Kidney (tissue), 14 donors: ENCODE results near the gene UBN1. TPM values are rescaled to one million over a fixed set of nuclear protein-coding genes. Genes with fewer than 3 reads are reported as not detected.

Experiments used
- DNase-seq, 5 donors: peaks; one replicate each; pipeline ENCODE4 v3.0.0-alpha.2; 2013 to 2020
- FAIRE-seq: peaks from 2 replicates; lab custom pipeline; 2012; peaks lifted over from hg19 to GRCh38; lab: Jason Lieb, UNC
- H3K27ac ChIP-seq, 2 donors: one replicate each; pipeline ENCODE4 v1.7.0; 2013; ENCODE audit warnings: low read depth in 2 of 2, low read length in 2 of 2, inconsistent platforms in 1 of 2
- H3K27me3 ChIP-seq: one replicate; pipeline ENCODE4 v1.7.1; 2013; ENCODE audit warnings: low read length, inconsistent platforms; ENCODE audit not compliant: control insufficient read depth, insufficient read depth
- H3K36me3 ChIP-seq, 3 donors: one replicate each; pipeline versions ENCODE4 v1.7.0 to v1.7.1; 2013; ENCODE audit warnings: low read length in 3 of 3, control low read depth in 1 of 3, inconsistent platforms in 1 of 3; ENCODE audit not compliant: insufficient read depth in 3 of 3, control insufficient read depth in 2 of 3
- H3K4me1 ChIP-seq, 3 donors: one replicate each; pipeline versions ENCODE4 v1.7.0 to v1.7.1; 2013; ENCODE audit warnings: low read length in 3 of 3, inconsistent platforms in 1 of 3, low read depth in 1 of 3; ENCODE audit not compliant: control insufficient read depth in 2 of 3, insufficient read depth in 2 of 3
- H3K4me3 ChIP-seq, 3 donors: one replicate each; pipeline versions ENCODE4 v1.7.0 to v1.8.1; 2013; ENCODE audit warnings: low read length in 3 of 3, control low read depth in 1 of 3, inconsistent platforms in 1 of 3
- H3K9ac ChIP-seq, 3 donors: one replicate each; pipeline versions ENCODE4 v1.7.0 to v1.7.1; 2013; ENCODE audit warnings: low read length in 3 of 3, control low read depth in 1 of 3, inconsistent platforms in 1 of 3
- H3K9me3 ChIP-seq, 3 donors: one replicate each; pipeline versions ENCODE4 v1.7.0 to v1.7.1; 2013; ENCODE audit warnings: low read length in 3 of 3, control low read depth in 1 of 3, inconsistent platforms in 1 of 3; ENCODE audit not compliant: control insufficient read depth in 2 of 3, insufficient read depth in 1 of 3
- intact Hi-C: fragments of 100-400 bp; cut with DNase I; formaldehyde crosslinking; loops from one replicate; pipeline ENCODE4 v1.11.1; 2022
- polyA plus RNA-seq: library from polyadenylated mRNA; stranded (reverse); fragments of 350-450 nt; fragmentation: Illumina TruSeq; extraction: RNeasy Lipid Tissue Mini Kit (QIAGEN cat#74804); gene quantifications from one replicate; pipeline ENCODE4 v1.2.3, GENCODE V29; 2014; ENCODE audit warnings: low read depth, low replicate concordance; ENCODE audit not compliant: insufficient read depth
- total RNA-seq: library from RNA; stranded (reverse); fragmentation: NEBNext Ultra II Directional; extraction: Animal tissue kit (Norgen Biotek cat#: 25700); gene quantifications from one replicate; pipeline ENCODE4 v1.2.1, GENCODE V29; 2021
- TF ChIP-seq, protein P1 (sequence below): IDR thresholded peaks from 3 replicates; pipeline ENCODE4 v1.5.1; 2012; ENCODE audit warnings: mild to moderate bottlenecking, moderate library complexity, borderline replicate concordance; ENCODE audit not compliant: insufficient read depth; ENCODE audit errors: extremely low read depth
- donor health status: control.
- donor health status: control.
- donor health status: control.
- donor health status: control.
- donor health status: control.
- donor health status: DM: yes; HTN: yes; CAD: no.
- donor health status: Normal renal cell carcinoma (clear cell type).

Gene UBN1
- total and polyA plus RNA-seq, 2 donors from 2014 or later = 6.1 to 28.6 TPM

DNA sequence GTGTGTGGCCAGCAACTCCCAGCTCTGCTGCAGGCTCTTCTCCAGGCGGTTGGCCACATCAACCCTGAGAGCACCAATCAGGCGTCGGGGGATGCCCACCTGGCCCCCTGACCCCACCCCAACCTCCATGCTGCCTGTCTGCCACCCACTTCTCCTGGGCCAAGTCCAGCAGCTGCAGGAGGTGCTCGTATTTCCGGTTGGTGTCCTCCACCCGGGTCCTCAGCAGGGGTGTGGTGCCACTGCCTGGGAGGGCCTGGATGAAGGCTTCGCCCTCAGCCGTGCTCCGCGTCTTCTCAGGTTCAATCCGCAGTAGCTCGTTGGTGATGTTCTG is 44.6 kb downstream of the UBN1 start:
- no peaks in the 10 kb centered on the region for H3K27me3 ChIP-seq
- no peak overlapping the region for H3K9ac ChIP-seq
- no peak overlapping the region for H3K4me3 ChIP-seq
- no peaks in the 10 kb centered on the region for H3K4me1 ChIP-seq
- intact Hi-C loops = no loop called here
- TF ChIP-seq, protein P1, sequence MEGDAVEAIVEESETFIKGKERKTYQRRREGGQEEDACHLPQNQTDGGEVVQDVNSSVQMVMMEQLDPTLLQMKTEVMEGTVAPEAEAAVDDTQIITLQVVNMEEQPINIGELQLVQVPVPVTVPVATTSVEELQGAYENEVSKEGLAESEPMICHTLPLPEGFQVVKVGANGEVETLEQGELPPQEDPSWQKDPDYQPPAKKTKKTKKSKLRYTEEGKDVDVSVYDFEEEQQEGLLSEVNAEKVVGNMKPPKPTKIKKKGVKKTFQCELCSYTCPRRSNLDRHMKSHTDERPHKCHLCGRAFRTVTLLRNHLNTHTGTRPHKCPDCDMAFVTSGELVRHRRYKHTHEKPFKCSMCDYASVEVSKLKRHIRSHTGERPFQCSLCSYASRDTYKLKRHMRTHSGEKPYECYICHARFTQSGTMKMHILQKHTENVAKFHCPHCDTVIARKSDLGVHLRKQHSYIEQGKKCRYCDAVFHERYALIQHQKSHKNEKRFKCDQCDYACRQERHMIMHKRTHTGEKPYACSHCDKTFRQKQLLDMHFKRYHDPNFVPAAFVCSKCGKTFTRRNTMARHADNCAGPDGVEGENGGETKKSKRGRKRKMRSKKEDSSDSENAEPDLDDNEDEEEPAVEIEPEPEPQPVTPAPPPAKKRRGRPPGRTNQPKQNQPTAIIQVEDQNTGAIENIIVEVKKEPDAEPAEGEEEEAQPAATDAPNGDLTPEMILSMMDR = no peak
- no peak for DNase-seq
- no peaks in the 10 kb centered on the region for H3K9me3 ChIP-seq
- no peak for FAIRE-seq
- no peak overlapping the region for H3K27ac ChIP-seq
- peaks cover 0 to 10% (median 9%) of the 10 kb centered on the region in 3 donors for H3K36me3 ChIP-seq

- Histone ChIP-seq H3K36me3 (peaks cover 0 to 4% (median 3%) of the 10 kb centered on the region in 3 donors), H3K9me3 (no peaks in the 10 kb centered on the region), H3K27ac (no peak overlapping the region), H3K4me3 (no peak overlapping the region), H3K9ac (no peak overlapping the region), H3K4me1 (no peaks in the 10 kb centered on the region), H3K27me3 (no peaks in the 10 kb centered on the region)
- TF ChIP-seq, protein P1 = no peak
- intact Hi-C loops = no loop called here
- DNase-seq (peak in 1 of 5 donors; percentile 49), FAIRE-seq (no peak)
Observed at GRCh38 chr16:4892361-4893102, 45.3 kb downstream of the UBN1 start.

GRCh38 chr16:4893103-4893862 is 46.0 kb downstream of the UBN1 start:
- DNase-seq (no peak), FAIRE-seq (no peak)
- Histone ChIP-seq H3K27me3 (no peaks in the 10 kb centered on the region), H3K27ac (no peak overlapping the region), H3K4me1 (no peaks in the 10 kb centered on the region), H3K36me3 (peaks cover 0 to 3% (median 3%) of the 10 kb centered on the region in 3 donors), H3K9ac (no peak overlapping the region), H3K4me3 (no peak overlapping the region), H3K9me3 (no peaks in the 10 kb centered on the region)
- intact Hi-C loops = no loop called here
- TF ChIP-seq, protein P1 = no peak
